Keratinocyte (primary cell): ENCODE measurements around the gene ARHGAP15.
A peak's percentile ranks its signal among the peaks of the same experiment; 100 is the strongest.

Experiments used
- CTCF ChIP-seq, 3 experiments: IDR thresholded peaks in 1 of 3; conservative IDR thresholded peaks in 1 of 3; optimal IDR thresholded peaks in 1 of 3; 2 replicates in 2 of 3; 3 replicates in 1 of 3; pipeline versions ENCODE3 to v1.5.1; 2011; ENCODE audit warnings: low read length in 3 of 3, mild to moderate bottlenecking in 3 of 3, moderate library complexity in 2 of 3, control low read depth in 1 of 3, inconsistent platforms in 1 of 3; ENCODE audit not compliant: insufficient read depth in 2 of 3; ENCODE audit errors: extremely low read depth in 1 of 3
- EZH2 ChIP-seq: IDR thresholded peaks from one replicate; pipeline ENCODE4 v1.6.1; 2012; ENCODE audit warnings: inconsistent platforms, mild to moderate bottlenecking, low read length, moderate library complexity

DNA sequence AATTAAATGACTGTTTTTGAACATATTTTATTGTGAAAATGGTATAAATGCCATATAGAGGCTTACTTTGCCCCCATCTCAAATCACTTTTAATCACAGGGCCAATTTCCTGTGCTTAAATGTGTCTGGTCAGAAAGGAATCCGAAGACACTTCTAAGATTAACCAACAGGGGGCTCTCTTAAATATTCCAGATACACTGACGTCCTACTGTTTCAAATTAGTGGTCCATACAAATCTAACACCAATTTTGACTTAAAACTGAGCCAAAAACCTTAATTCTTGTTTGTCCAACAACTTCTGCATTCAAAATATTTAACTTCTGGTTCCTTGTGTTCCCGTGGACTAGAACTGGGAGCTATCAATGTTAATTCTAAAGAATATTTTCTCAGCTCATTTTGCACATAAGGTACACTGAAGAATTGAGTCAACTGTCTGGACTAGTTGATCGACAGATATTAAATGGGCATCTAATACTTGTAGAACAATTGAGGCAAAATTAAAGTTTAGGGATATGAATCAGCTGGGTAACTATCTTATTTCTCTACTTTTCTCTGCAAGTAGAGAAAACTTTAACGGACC lies 557.5 kb downstream of the ARHGAP15 start:
- peak in 2 of 3 experiments; percentile 56 to 58 for TF ChIP-seq CTCF (optimal IDR thresholded peaks at IDR 0.05 in 1 of 3, IDR thresholded peaks at IDR 0.05 in 1 of 3, conservative IDR thresholded peaks at IDR 0.05 in 1 of 3; ENCODE audit: extremely low read depth in 1 of 3, insufficient read depth in 2 of 3, low read length in 3 of 3)
- no peak for TF ChIP-seq EZH2
